NCI-H748 treated with DMSO at 0.1 percent for 48 hours (cell line): ENCODE measurements around the gene SRPRA.

Experiments
- DNase-seq: peaks from one replicate; lab custom pipeline; 2025; lab: John Stamatoyannopoulos, UW

Gene SRPRA

GRCh38 chr11:126229858-126230540 lies 38.7 kb downstream of the SRPRA start:
- no peak for DNase-seq

GRCh38 chr11:126226334-126227084 lies 42.2 kb downstream of the SRPRA start:
- DNase-seq, result no peak

GRCh38 chr11:126225295-126225665 lies 43.4 kb downstream of the SRPRA start:
- no peak for DNase-seq

GRCh38 chr11:126224647-126225294 lies 43.9 kb downstream of the SRPRA start:
- DNase-seq, result no peak

GRCh38 chr11:126219547-126219946 lies 49.1 kb downstream of the SRPRA start:
- no peak for DNase-seq

GRCh38 chr11:126217491-126217890 lies 51.2 kb downstream of the SRPRA start:
- DNase-seq, result no peak

GRCh38 chr11:126216526-126217305 lies 52.0 kb downstream of the SRPRA start:
- DNase-seq, result no peak

GRCh38 chr11:126214841-126215240 lies 53.9 kb downstream of the SRPRA start:
- DNase-seq, result no peak

- no peak for DNase-seq
These were observed 54.3 kb downstream of the SRPRA start for GRCh38 chr11:126214441-126214840.
